Endothelial cell of umbilical vein (primary cell): ENCODE results near the gene FAM187B. TPM values are rescaled to one million over a fixed set of nuclear protein-coding genes. Genes with fewer than 3 reads are reported as not detected.

Source experiments
- BruUV-seq: library from RNA; stranded (reverse); fragments of 400-500 nt; replicated peaks from 2 replicates; lab custom pipeline; 2021; lab: Mats Ljungman, UMichigan
- CTCF ChIA-PET: fragments of 300-600, 350-600 bp; sonication (Branson Sonifier 250); formaldehyde crosslinking; loops from one replicate; lab custom pipeline; 2021; ENCODE audit warnings: antibody characterized with exemption, inconsistent platforms; lab: Charles Lee
- POLR2A ChIA-PET: fragments of 300-600, 350-600 bp; sonication (Branson Sonifier 250); formaldehyde crosslinking; loops from one replicate; lab custom pipeline; 2021; ENCODE audit warnings: antibody characterized with exemption, inconsistent platforms; lab: Charles Lee
- DNase-seq: peaks from one replicate; pipeline ENCODE4 v3.0.0-alpha.2; 2011; ENCODE audit warnings: low read depth, low spot score
- FAIRE-seq: peaks from 2 replicates; lab custom pipeline; 2011; peaks lifted over from hg19 to GRCh38; lab: Jason Lieb, UNC
- H2AFZ ChIP-seq: 2 replicates; pipeline ENCODE4 v1.6.0; 2012; ENCODE audit warnings: low read depth, low read length, control low read depth, inconsistent platforms
- H3K27ac ChIP-seq: 2 replicates; pipeline ENCODE4 v1.5.1; 2011; ENCODE audit warnings: low read depth, mild to moderate bottlenecking, control low read depth, low read length, moderate library complexity; ENCODE audit not compliant: insufficient read depth
- H3K27me3 ChIP-seq, 2 experiments: 2 replicates each; pipeline versions ENCODE4 v1.6.0 to v1.6.1; 2011; ENCODE audit warnings: low read length in 2 of 2, mixed read lengths in 1 of 2; ENCODE audit not compliant: control insufficient read depth in 2 of 2, insufficient read depth in 2 of 2
- H3K36me3 ChIP-seq, 2 experiments: 2 replicates in 1 of 2; 3 replicates in 1 of 2; pipeline ENCODE4 v1.5.1; 2011; ENCODE audit warnings: low read length in 2 of 2, mild to moderate bottlenecking in 1 of 2, moderate library complexity in 1 of 2; ENCODE audit not compliant: control insufficient read depth in 2 of 2, insufficient read depth in 2 of 2; ENCODE audit errors: extremely low read depth in 1 of 2
- H3K4me1 ChIP-seq: 3 replicates; pipeline ENCODE4 v1.5.1; 2011; ENCODE audit warnings: mild to moderate bottlenecking, low read length; ENCODE audit not compliant: control insufficient read depth, insufficient read depth; ENCODE audit errors: extremely low read depth
- H3K4me2 ChIP-seq: 2 replicates; pipeline ENCODE4 v1.6.1; 2011; ENCODE audit warnings: low read length, control low read depth, mixed read lengths; ENCODE audit not compliant: insufficient read depth
- H3K4me3 ChIP-seq, 3 experiments: fragments of 200-600 bp in 1 of 3; sonication (generic), shearing (Covaris generic) in 1 of 3; replicated peaks in 1 of 3; 2 replicates each; pipeline ENCODE4 v1.5.1; 2011 to 2016; ENCODE audit warnings: control low read depth in 3 of 3, low read length in 3 of 3, mild to moderate bottlenecking in 2 of 3, inconsistent platforms in 1 of 3, low read depth in 1 of 3, moderate library complexity in 1 of 3; ENCODE audit not compliant: insufficient read depth in 1 of 3
- H3K79me2 ChIP-seq: 2 replicates; pipeline ENCODE4 v1.6.0; 2012; ENCODE audit warnings: low read length, inconsistent platforms; ENCODE audit not compliant: control insufficient read depth, insufficient read depth
- H3K9ac ChIP-seq: replicated peaks from 2 replicates; pipeline ENCODE3; 2011; ENCODE audit warnings: low read length, control low read depth; ENCODE audit not compliant: insufficient read depth; ENCODE audit errors: extremely low read depth
- H3K9me1 ChIP-seq: replicated peaks from 3 replicates; pipeline ENCODE4 v1.6.0; 2011; ENCODE audit warnings: mild to moderate bottlenecking, low read length; ENCODE audit not compliant: control insufficient read depth, insufficient read depth; ENCODE audit errors: extremely low read depth
- H3K9me3 ChIP-seq: replicated peaks from 2 replicates; pipeline ENCODE4 v1.5.1; 2012; ENCODE audit warnings: low read length, inconsistent platforms; ENCODE audit not compliant: control insufficient read depth, insufficient read depth
- H4K20me1 ChIP-seq: replicated peaks from 2 replicates; pipeline ENCODE3; 2011; ENCODE audit warnings: mild to moderate bottlenecking, low read length; ENCODE audit not compliant: control insufficient read depth, insufficient read depth; ENCODE audit errors: extremely low read depth
- CTCF ChIP-seq, 2 donors: IDR thresholded peaks; 1 replicate in 1 of 2; 2 replicates in 1 of 2; pipeline ENCODE4 v1.5.1; 2011; ENCODE audit warnings: low read length in 2 of 2, mild to moderate bottlenecking in 2 of 2, moderate library complexity in 2 of 2, control low read depth in 1 of 2, inconsistent platforms in 1 of 2, low read depth in 1 of 2; ENCODE audit not compliant: insufficient read depth in 1 of 2; ENCODE audit errors: extremely low read depth in 1 of 2
- FOS ChIP-seq: IDR thresholded peaks from 2 replicates; pipeline ENCODE4 v1.6.1; 2011; ENCODE audit warnings: mild to moderate bottlenecking, low read length, moderate library complexity, borderline replicate concordance; ENCODE audit not compliant: insufficient read depth
- MAX ChIP-seq: IDR thresholded peaks from 2 replicates; pipeline ENCODE4 v1.6.1; 2011; ENCODE audit not compliant: insufficient read depth, insufficient read length
- dilution Hi-C: fragments of 300-500 bp; cut with MboI; formaldehyde crosslinking; loops from one replicate; pipeline ENCODE4 v1.15.0; 2019; ENCODE audit warnings: low sequenced_read_pairs; ENCODE audit not compliant: extremely low pct_ligation_motif_present
- intact Hi-C: fragments of 100-400 bp; cut with micrococcal nuclease; formaldehyde crosslinking; loops from one replicate; pipeline ENCODE4 v1.10.0; 2022
- polyA plus RNA-seq, 4 experiments: library from polyadenylated mRNA; depleted of rRNA in 3 of 4; stranded (reverse) in 3 of 4; unstranded in 1 of 4; fragments of >200 nt; gene quantifications; 2 replicates each; pipeline versions ENCODE4 v1.2.1 to v1.2.3, GENCODE V29; 2011 to 2012; ENCODE audit warnings: missing spikeins in 1 of 4
- total RNA-seq: library from RNA; stranded (reverse); gene quantifications from 2 replicates; pipeline ENCODE4 v1.2.3, GENCODE V29; 2021

FAM187B gene
- total and polyA plus RNA-seq, 2 donors (not counting 3 experiments of a cell fraction or from before 2014, with no cell fraction given), result not detected

GRCh38 chr19:35249848-35250711, 21.5 kb upstream of the FAM187B start:
- no peak for FAIRE-seq

More at GRCh38 chr19:35249848-35250711, 21.5 kb upstream of the FAM187B start:
- ChIA-PET CTCF (no interaction called here), POLR2A (no interaction called here)
- DNase-seq, result no peak
- Histone ChIP-seq H4K20me1 (no peaks in the 10 kb centered on the region), H3K79me2 (no peaks in the 10 kb centered on the region), H3K4me1 (peaks cover 3% of the 10 kb centered on the region), H3K9me3 (no peaks in the 10 kb centered on the region), H3K36me3 (no peaks in the 10 kb centered on the region), H3K9me1 (no peaks in the 10 kb centered on the region), H3K9ac (no peak overlapping the region), H3K4me2 (no peak overlapping the region), H3K4me3 (no peak overlapping the region), H3K27ac (no peak overlapping the region), H3K27me3 (peaks cover 26 to 40% of the 10 kb centered on the region in 2 experiments), H2AFZ (no peak overlapping the region)
- TF ChIP-seq MAX (no peak), FOS (no peak), CTCF (IDR thresholded peaks at IDR 0.05; ENCODE audit: extremely low read depth in 1 of 2, insufficient read depth in 1 of 2, low read depth in 1 of 2, low read length in 2 of 2) (no peak)
- dilution Hi-C loops, result no loop called here
- intact Hi-C loops, result no loop called here
- BruUV-seq, result no TSS peak
